Fibroblast of the aortic adventitia (primary cell): ENCODE measurements around the gene COLEC12. TPM values are rescaled to one million over a fixed set of nuclear protein-coding genes. Genes with fewer than 3 reads are reported as not detected.

ENCODE experiments used
- DNase-seq: peaks from one replicate; pipeline ENCODE4 v3.0.0-alpha.2; 2010; ENCODE audit warnings: low read depth
- H3K4me3 ChIP-seq: 2 replicates; pipeline ENCODE4 v1.5.1; 2011; ENCODE audit warnings: low read depth, mild to moderate bottlenecking, control low read depth, low read length, moderate library complexity
- CTCF ChIP-seq: IDR thresholded peaks from 2 replicates; pipeline ENCODE4 v1.5.1; 2011; ENCODE audit warnings: mild to moderate bottlenecking, low read length, control low read depth, inconsistent platforms; ENCODE audit not compliant: insufficient read depth
- total RNA-seq: library from RNA; depleted of rRNA; stranded (reverse); fragments of >200 nt; gene quantifications from 2 replicates; pipeline ENCODE4 v1.2.3, GENCODE V29; 2012; ENCODE audit warnings: low replicate concordance

Gene COLEC12
- total RNA-seq, 1 donor, result 109 TPM

DNA sequence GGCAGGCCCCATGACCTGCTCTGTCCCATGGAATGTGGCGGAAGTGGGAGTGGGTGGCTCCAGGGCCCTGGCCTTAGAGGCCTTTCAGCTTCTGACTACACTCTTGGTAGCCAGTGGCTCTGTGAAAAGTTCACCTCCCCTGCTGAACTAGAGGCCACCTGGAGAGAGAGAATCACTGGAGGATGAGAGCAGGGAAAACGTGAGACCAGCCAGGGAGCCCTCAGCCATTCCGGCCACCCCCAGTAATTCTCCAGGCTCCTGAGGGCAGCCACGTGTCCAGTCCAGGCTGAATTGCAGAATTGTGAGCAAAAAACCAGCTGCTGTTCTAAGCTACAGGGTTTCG, 10.5 kb downstream of the COLEC12 start:
- TF ChIP-seq CTCF, result no peak
- no peak overlapping the region for H3K4me3 ChIP-seq
- DNase-seq, result no peak

GRCh38 chr18:489244-490023, 11.1 kb downstream of the COLEC12 start:
- no peak overlapping the region for H3K4me3 ChIP-seq
- peak; percentile 72 for DNase-seq
- TF ChIP-seq CTCF, result no peak

DNA sequence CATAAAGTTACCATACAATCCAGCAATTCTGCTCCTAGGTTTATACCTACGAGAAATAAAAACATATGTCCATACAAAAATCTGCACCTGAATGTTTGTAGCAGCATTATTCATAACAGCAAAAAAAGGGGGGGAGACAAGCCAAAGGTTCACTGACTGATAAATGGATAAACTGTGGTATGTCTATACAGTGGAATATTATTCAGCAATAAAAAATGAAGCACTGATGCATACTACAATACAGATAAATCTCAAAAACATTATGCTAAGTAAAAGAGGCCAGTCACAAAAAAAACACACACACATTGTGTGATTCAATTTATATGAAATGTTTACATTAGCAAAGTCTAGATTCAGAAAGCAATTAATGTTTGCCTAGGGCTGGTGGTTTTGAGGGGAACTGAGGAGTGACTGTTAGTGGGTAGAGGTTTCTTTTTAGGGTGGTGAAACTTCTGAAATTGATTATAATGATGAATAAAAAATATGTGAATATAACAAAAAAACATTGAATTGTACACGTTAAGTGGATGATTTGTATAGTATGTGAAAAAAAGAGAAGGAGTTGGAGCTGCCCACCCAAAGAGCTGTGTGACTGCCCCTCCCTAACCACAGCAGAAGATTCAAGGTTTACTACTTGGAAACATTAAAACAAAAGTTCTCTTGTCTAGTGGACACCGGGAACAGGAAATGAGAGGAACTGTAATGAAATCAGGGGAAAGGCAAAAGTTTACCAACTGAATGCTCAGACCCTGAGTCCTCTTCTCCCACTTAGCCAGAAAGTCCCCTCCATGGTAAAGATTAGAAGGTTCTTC, 13.4 kb downstream of the COLEC12 start:
- no peak for DNase-seq

GRCh38 chr18:484749-485464, 15.6 kb downstream of the COLEC12 start:
- DNase-seq, result no peak
- no peak for TF ChIP-seq CTCF
- no peak overlapping the region for H3K4me3 ChIP-seq

More for the DNA sequence above, 13.4 kb downstream of the COLEC12 start:
- H3K4me3 ChIP-seq, result no peak overlapping the region
- TF ChIP-seq CTCF, result no peak

GRCh38 chr18:478681-479080, 21.8 kb downstream of the COLEC12 start:
- peak; percentile 37 for DNase-seq
- TF ChIP-seq CTCF, result no peak
- no peak overlapping the region for H3K4me3 ChIP-seq

- DNase-seq, result no peak
- H3K4me3 ChIP-seq, result no peak overlapping the region
- TF ChIP-seq CTCF, result peak; percentile 14
Measured at GRCh38 chr18:477565-477964, 22.9 kb downstream of the COLEC12 start.
